Body of pancreas (tissue), 4 donors: ENCODE measurements around the gene ANKRD36C. TPM values are rescaled to one million over a fixed set of nuclear protein-coding genes. Genes with fewer than 3 reads are reported as not detected.
"Not testable (repeated sequence)": the region's sequence is repeated elsewhere in the genome, so short reads cannot be mapped to it uniquely, and the experiment has no call there.

Experiments used
- ATAC-seq: fragments of 150-250 bp; one replicate; pipeline ENCODE4 v1.9.1; 2016
- DNase-seq, 4 donors: peaks; one replicate each; pipeline ENCODE4 v3.0.0-alpha.2; 2019
- H3K27ac ChIP-seq, 4 donors: fragments of 200-600 bp; sonication (generic); 1 replicate in 3 of 4; 2 replicates in 1 of 4; pipeline versions ENCODE4 v1.5.1 to v1.6.1; 2016 to 2019; ENCODE audit warnings: mild to moderate bottlenecking in 1 of 4, mixed read lengths in 1 of 4, moderate library complexity in 1 of 4
- H3K27me3 ChIP-seq, 2 donors: fragments of 200-600 bp; sonication (generic); one replicate each; pipeline ENCODE4 v1.6.0; 2016; ENCODE audit warnings: mild to moderate bottlenecking in 1 of 2
- H3K36me3 ChIP-seq, 2 donors: fragments of 200-600 bp; sonication (generic); replicated peaks in 1 of 2; 2 replicates each; pipeline ENCODE4 v1.5.1; 2016; ENCODE audit warnings: low read depth in 2 of 2; ENCODE audit not compliant: insufficient read depth in 1 of 2
- H3K4me1 ChIP-seq: fragments of 200-600 bp; sonication (generic); one replicate; pipeline ENCODE4 v1.6.0; 2016
- H3K4me3 ChIP-seq, 2 donors: fragments of 200-600 bp; sonication (generic); 1 replicate in 1 of 2; 2 replicates in 1 of 2; pipeline ENCODE4 v1.5.1; 2016 to 2019
- H3K9me3 ChIP-seq, 3 donors: fragments of 200-600 bp; sonication (generic); 1 replicate in 2 of 3; 2 replicates in 1 of 3; pipeline ENCODE4 v1.5.1; 2016
- CTCF ChIP-seq, 7 experiments: fragments of 450-650 bp in 4 of 7; fragments of 200-600 bp in 3 of 7; sonication (generic) in 3 of 7; IDR thresholded peaks; one replicate each; pipeline ENCODE4 v1.5.1; 2016 to 2019; ENCODE audit warnings: antibody characterized with exemption in 7 of 7
- POLR2A ChIP-seq, 3 donors: fragments of 450-650 bp; IDR thresholded peaks; one replicate each; pipeline ENCODE4 v1.6.1; 2016; ENCODE audit warnings: antibody characterized with exemption in 3 of 3, mild to moderate bottlenecking in 2 of 3
- WGBS, 2 donors: methylation state at CpG; one replicate each; pipeline ENCODE4 v1.1.5; 2017; 5-methylcytosine and 5-hydroxymethylcytosine counted together
- intact Hi-C: fragments of 100-400 bp; cut with DNase I; formaldehyde crosslinking; loops from one replicate; pipeline ENCODE4 v1.15.1; 2023
- small RNA-seq: library from RNA; depleted of rRNA; stranded (forward); fragments of <200 nt; gene quantifications from one replicate; pipeline ENCODE3, GENCODE V24; 2016
- total RNA-seq, 2 donors: library from RNA; depleted of rRNA; stranded (reverse); fragments of >200 nt; gene quantifications; one replicate each; pipeline ENCODE4 v1.1.0, GENCODE V29; 2016

Gene ANKRD36C
- total RNA-seq, 2 donors from 2014 or later, result 46.7 to 62.6 TPM

GRCh38 chr2:95799892-95800291 is 191.7 kb downstream of the ANKRD36C start:
- DNase-seq, result no peak
- Histone ChIP-seq H3K9me3 (peaks cover 0 to 6% (median 0%) of the 10 kb centered on the region in 3 donors), H3K36me3 (no peaks in the 10 kb centered on the region), H3K27me3 (no peaks in the 10 kb centered on the region), H3K4me3 (no peak overlapping the region), H3K27ac (no peak overlapping the region), H3K4me1 (no peaks in the 10 kb centered on the region)
- intact Hi-C loops, result no loop called here
- no peak for TF ChIP-seq POLR2A (IDR thresholded peaks at IDR 0.05)
- TF ChIP-seq CTCF (IDR thresholded peaks at IDR 0.05), result no peak
- no peak for ATAC-seq
- WGBS, 2 donors, result 92 to 96% methylated on average over 10 to 14 of the region's 14 CpGs

- not testable (repeated sequence) for H3K4me1 ChIP-seq, DNase-seq
Measured at GRCh38 chr2:95799147-95799889, 192.3 kb downstream of the ANKRD36C start.

GRCh38 chr2:95796249-95797099 is 195.2 kb downstream of the ANKRD36C start:
- H3K4me3 ChIP-seq, H3K9me3 ChIP-seq, ATAC-seq, H3K4me1 ChIP-seq, DNase-seq, H3K27ac ChIP-seq, H3K36me3 ChIP-seq, H3K27me3 ChIP-seq, intact Hi-C loops: not testable (repeated sequence)
- WGBS, 2 donors, result no CpG with 5 or more reads among the region's 18 CpGs

More at GRCh38 chr2:95799147-95799889, 192.3 kb downstream of the ANKRD36C start:
- intact Hi-C loops, H3K36me3 ChIP-seq, H3K27ac ChIP-seq, H3K9me3 ChIP-seq, ATAC-seq, H3K27me3 ChIP-seq, H3K4me3 ChIP-seq: not testable (repeated sequence)
- WGBS, 2 donors, result 77 to 92% methylated on average over 6 to 12 of the region's 13 CpGs

GRCh38 chr2:95793970-95794369 is 197.7 kb downstream of the ANKRD36C start:
- H3K36me3 ChIP-seq, H3K27me3 ChIP-seq, ATAC-seq, intact Hi-C loops, H3K27ac ChIP-seq, H3K4me1 ChIP-seq, DNase-seq, H3K9me3 ChIP-seq, H3K4me3 ChIP-seq: not testable (repeated sequence)
- 50% methylated on average over 1 of the region's 5 CpGs; no CpG with 5 or more reads in 1 of the 2 donors for WGBS, 2 donors

- H3K9me3 ChIP-seq, H3K27ac ChIP-seq, H3K4me3 ChIP-seq, H3K27me3 ChIP-seq, intact Hi-C loops, H3K4me1 ChIP-seq, DNase-seq, H3K36me3 ChIP-seq: not testable (repeated sequence)
- peak; percentile 45 for ATAC-seq
- WGBS, 2 donors, result no CpG with 5 or more reads among the region's 9 CpGs
Measured at GRCh38 chr2:95790180-95790579, 201.4 kb downstream of the ANKRD36C start.

GRCh38 chr2:95789385-95789784 is 202.2 kb downstream of the ANKRD36C start:
- H3K4me1 ChIP-seq, H3K36me3 ChIP-seq, H3K9me3 ChIP-seq, DNase-seq, H3K27me3 ChIP-seq, intact Hi-C loops, ATAC-seq, H3K4me3 ChIP-seq, H3K27ac ChIP-seq: not testable (repeated sequence)
- WGBS, 2 donors, result no CpG with 5 or more reads among the region's 34 CpGs

- no CpG with 5 or more reads among the region's 13 CpGs for WGBS, 2 donors
- ATAC-seq, H3K27ac ChIP-seq: not testable (repeated sequence)
Measured at GRCh38 chr2:95788642-95789041, 203.0 kb downstream of the ANKRD36C start.

More at GRCh38 chr2:95788642-95789041, 203.0 kb downstream of the ANKRD36C start:
- H3K27me3 ChIP-seq, H3K4me3 ChIP-seq, intact Hi-C loops, H3K4me1 ChIP-seq, DNase-seq, H3K36me3 ChIP-seq, H3K9me3 ChIP-seq: not testable (repeated sequence)

Small RNAs within 50 kb of the gene (small RNA-seq; reads per million reads assigned to genes)
- gene RN7SL210P, result not detected

Other genes with a start within 250 kb of the ANKRD36C start
- gene GPAT2, start 43.1 kb upstream of the ANKRD36C start, total RNA-seq, result 1 to 10 TPM; 1.6 to 2.0 TPM
- gene ADRA2B, start 124.7 kb upstream of the ANKRD36C start, total RNA-seq, result under 1 TPM; under 0.01 to 0.26 TPM
- gene ASTL, start 146.7 kb upstream of the ANKRD36C start, total RNA-seq, result not detected
- gene DUSP2, start 153.6 kb upstream of the ANKRD36C start, total RNA-seq, result 1 to 10 TPM; 6.0 to 9.2 TPM
- 10 to 100 TPM; 68.5 to 91.3 TPM for gene STARD7, start 217.0 kb upstream of the ANKRD36C start, total RNA-seq